Measurements from ENCODE around the gene PSAPL1.
"Not testable (repeated sequence)": the region's sequence is repeated elsewhere in the genome, so short reads cannot be mapped to it uniquely, and the experiment has no call there.

Gene PSAPL1

DNA sequence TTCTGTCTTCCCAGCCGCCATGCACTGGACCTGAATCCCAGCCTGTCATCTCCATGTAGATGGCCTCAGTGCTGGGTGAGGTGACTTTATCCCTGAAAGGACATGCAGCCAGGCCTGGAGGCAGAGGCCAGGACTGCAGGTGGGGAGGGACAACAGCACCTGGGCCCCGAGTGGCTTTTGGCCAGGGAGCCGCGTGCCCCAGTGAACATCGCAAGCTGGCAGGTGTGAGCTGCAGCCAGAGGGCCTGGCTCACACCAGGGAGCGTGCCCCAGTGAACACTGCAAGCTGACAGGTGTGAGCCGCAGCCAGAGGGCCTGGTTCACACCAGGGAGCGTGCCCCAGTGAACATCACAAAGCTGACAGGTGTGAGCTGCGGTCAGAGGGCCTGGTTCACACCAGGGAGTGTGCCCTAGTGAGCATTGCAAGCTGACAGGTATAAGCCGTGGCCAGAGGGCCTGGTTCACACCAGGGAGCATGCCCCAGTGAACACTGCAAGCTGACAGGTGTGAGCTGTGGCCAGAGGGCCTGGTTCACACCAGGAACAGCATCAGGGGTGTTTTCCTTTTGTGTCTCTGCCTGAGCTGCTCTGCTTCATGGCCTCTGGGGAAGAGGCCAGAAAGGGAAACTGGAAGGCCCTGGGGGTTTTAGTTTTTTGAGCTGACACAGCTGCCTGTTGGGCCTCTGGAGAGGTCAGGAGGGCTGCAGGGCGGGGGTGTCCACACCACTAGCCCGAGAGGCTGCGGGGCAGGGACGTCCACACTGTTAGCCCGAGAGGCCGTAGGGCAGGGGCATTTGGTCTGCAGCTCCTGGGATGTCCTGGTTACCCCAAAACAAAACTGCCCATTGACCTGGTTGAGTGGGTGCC is 22.7 kb upstream of the PSAPL1 start:
- no peak for DNase-seq

DNA sequence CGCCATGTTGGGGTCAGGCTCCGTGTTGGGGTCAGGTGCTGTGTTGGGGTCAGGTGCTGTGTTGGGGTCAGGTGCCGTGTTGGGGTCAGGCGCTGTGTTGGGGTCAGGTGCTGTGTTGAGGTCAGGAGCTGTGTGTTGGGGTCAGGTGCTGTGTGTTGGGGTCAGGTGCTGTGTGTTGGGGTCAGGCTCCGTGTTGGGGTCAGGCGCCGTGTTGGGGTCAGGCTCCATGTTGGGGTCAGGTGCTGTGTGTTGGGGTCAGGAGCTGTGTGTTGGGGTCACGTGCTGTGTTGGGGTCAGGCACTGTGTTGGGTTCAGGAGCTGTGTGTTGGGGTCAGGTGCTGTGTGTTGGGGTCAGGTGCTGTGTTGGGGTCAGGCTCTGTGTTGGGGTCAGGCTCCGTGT is 18.1 kb upstream of the PSAPL1 start:
- not testable (repeated sequence) for DNase-seq

DNA sequence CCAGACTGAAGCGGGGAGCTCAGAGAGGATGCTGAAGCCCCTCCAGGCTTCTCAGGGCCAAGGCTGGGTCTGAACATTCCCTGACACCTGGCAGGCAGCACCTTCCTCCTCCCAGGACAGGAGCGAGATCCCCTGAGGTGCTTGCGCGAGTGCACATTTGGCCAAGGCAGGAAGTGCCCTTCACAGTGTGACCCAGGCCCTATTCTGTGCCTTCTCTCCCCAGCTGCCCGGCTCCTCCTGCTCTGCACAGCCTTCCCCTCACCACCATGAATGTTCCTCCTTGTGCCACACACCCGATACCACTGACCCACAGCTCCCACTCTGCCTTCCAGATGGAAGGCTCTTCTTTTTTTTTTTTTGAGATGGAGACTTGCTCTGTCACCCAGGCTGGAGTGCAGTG is 17.1 kb upstream of the PSAPL1 start:
- no peak for DNase-seq

DNA sequence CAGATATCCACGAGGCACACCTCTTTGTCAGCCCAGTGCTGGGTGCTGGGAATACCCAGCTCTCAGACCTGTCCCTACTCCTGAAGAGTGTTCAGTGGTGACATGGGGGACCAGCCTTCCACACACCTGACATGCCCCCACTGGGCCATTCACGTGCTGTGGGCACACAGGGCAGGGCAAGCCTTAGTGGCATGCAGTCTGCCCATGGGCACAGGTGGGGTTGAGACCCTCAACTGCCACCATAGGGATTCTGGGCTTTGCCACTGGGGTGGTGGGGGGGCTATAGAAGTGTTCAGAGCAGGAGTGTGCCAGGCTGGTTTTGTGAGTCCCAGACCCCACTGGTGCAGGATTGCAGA is 16.7 kb upstream of the PSAPL1 start:
- DNase-seq = no peak

DNA sequence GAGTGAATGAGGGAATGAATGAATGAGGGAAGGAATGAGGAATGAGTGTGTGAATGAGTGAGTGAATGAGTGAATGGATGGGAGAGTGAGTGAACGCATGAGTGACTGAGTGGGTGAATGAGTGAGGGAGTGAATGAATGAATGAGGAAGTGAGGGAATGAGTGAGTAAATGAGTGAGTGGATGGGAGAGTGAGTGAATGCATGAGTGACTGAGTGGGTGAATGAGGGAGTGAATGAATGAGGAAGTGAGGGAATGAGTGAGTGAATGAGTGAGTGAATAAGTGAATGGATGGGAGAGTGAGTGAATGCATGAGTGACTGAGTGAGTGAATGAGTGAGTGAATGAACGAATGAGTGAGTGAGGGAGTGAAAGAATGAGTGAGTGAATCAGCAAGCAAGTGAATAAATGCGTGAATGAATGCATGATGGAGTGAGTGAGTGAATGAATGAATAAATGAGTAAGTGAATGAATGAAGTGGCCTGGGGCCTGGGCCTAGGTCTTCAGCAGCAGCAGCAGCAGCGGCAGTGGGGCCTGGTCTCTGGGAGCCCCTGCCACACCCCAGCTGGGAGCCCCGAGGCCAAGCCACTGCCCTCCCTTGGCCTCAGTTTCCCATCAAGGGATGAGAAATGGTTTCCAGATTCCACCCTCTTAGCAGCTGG is 16.2 kb upstream of the PSAPL1 start:
- DNase-seq = no peak

DNA sequence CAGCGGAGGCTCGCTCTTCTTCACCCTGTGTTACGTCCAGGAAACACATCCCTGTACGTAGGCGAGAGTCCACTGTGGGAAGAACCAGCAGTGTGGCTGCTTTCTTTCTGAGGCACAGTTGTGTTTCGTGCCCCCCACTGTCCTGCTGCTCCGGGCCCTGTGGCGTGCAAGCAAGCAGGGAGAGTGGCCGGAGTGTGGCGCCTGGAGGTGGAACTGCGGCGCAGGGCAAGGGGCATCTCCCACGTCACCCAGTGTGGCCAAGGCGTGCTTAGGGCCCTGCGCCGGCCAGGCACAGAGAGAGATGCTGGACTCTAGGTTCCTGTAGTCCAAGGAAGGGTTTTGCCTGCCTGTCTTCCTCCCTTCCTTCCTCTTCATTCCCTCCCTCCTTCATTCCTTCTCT is 13.3 kb upstream of the PSAPL1 start:
- DNase-seq = no peak

DNA sequence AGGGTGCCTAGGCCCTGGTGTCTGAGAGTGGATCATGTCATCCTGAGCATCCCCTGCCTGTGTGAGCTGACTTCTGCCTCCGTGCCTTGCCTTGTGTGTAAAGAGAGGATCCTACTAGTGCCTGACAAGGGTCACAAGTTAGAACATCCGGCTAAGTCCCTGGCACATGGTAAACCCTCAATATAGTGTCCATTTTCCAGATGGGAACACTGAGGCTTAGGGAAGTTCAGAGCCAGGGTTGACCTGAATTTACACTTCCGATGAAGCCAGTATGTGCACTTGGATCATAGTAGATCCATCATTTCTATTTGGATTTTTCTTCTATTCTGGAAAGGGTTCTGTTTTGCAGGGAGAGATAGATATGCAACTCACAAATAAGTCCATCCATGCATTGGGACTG is 12.5 kb upstream of the PSAPL1 start:
- no peak for DNase-seq

DNA sequence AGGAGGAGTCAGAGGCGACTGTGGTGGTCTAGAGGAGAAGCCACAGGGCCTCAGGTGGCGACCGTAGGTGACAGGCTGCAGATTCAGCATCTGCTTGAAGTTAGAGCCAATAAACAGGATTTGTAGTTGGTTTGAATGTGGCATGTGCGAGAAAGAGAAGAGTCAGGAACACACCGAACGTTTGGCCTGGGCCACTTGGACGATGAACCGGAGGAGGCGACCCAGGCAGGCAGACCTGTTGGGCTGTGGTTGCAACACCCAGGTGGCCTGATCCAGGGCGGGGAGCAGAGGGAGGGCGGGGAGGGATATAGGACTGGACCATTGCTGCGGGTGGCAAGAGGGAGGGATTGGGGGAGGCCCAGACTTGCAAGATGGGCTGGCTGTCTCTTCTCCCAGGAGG is 10.0 kb upstream of the PSAPL1 start:
- no peak for DNase-seq

DNA sequence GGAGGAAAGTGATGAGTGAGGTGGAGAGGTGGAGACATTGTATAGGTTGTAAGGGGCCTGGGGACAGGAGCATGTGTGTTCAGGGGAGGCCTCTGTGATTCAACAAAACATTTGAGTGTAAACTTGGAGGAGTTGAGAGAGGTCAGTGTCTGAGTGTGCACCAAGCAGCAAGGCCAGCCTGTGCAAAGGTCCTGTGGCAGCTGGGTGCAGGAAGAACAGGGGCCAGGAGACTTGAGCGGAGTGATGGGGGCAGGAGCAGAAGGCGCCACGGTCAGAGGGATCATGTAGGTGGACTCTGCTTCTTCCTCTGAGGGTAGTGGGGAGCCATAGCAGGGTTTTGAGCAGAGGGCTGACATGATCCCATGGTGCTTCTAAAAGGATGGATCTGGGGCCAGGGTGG is 9.6 kb upstream of the PSAPL1 start:
- no peak for DNase-seq

DNA sequence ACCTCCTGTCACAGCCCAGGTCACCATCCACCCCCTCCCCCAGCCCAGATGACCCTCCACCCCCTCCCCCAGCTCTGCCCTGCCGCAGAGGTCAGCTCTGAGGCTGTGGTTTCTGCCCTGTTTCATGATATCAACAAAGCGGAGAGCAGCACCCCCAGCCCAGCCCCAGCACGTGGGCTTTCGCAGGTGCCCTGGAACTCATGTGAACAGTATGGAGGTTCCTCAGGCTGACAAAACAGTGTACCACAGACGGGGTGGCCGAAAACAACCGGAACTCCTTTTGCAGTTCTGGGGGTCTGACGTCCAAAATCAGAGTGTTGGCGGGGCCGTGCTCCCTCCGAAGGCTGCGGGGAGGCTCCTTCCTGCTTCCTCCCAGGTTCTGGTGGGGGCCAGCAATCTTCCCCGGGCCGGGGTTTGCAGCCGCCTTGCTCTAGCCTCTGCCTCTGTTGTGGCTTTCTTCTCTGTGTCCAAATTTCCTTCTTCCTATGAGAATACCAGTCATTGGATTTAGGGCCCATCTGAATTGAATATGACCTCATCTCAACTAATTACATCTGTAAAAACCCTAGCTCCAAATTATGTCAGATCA is 7.9 kb upstream of the PSAPL1 start:
- DNase-seq = no peak

DNA sequence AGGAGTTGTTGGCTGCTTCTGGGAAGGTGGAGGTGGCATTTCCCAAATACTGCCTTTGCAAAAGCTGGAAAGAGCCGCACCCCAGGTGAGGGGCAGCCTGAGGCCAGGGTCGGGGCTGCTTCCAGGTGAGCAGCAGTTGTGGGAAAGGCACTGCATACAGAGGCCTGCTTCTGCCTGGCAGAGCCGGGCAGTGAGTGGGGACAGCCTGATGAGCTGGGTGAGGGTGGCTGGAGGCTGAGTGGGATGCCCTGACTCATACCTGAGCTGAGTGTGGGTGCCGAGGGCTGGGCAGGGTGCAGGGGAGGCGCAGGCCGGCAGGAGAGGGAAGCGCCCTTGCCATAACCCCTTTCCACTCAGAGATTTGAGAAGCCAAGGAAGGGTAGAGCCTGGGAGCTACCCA is 6.5 kb upstream of the PSAPL1 start:
- no peak for DNase-seq

DNA sequence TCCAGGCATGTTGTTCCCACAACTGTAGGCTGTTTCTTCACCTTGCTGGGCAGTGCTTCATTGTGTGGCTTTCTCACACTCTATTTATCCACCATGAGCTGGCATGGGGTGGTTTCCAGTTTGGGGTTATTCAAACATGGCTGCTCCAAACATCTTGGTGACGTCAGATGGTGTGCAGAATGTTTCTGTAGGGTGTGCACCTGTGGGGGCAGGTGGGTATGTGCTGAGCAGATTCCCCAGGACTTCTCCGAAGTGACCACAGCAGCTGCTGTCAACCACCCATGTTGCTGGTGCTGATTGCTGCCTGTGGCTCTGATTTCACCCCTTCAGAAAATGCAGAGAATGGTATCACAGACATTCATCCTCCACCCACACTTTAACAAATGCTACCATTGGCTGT is 5.0 kb upstream of the PSAPL1 start:
- no peak for DNase-seq

DNA sequence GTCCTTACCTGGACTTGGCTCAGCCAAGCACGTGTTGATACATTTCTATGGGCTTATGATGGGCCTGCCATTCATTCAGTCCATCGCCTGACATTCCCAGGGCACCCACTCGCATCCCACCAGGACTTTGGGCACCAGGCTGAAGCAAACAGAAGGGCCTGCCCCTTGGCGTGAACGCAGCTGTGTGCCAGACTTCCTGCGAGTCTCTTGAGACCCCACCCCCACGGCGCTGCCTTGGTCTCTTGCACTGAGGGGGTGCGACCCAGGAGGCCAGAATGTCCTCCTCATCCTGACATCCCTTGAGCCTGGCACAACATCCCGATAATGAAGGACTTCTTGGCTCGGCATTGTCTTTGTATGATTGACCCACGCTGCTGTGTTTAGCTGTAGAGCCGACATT is 1.5 kb upstream of the PSAPL1 start:
- no peak for DNase-seq

DNA sequence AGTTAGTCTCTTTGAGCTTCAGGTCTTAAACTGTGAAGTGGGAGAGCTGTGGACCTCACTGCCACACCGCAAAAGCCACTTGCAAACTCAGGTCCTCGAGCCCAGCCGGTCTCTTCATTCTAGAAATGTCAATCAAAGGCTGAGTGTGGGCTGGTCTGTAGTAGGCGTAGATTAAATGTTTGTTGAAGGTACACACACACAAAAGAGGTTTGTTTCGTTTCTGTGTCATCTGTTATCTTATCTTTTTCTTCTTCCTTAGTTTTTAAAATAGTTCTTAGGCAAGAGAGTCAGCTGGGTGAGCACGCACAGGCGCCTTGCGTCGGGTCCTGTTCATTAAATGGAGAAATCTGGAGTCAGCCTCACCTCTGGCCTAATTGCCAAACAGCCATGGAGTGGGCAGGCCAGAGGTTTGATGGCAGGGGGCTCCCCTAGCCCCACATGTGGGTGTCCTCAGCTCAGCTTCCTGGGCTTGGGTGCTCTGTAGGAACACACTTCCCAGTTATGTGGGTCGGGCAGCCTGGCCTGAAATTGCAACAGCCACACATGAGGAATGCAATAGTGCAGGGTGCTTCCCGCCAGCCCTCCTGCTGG is 836 bp upstream of the PSAPL1 start:
- no peak for DNase-seq

DNA sequence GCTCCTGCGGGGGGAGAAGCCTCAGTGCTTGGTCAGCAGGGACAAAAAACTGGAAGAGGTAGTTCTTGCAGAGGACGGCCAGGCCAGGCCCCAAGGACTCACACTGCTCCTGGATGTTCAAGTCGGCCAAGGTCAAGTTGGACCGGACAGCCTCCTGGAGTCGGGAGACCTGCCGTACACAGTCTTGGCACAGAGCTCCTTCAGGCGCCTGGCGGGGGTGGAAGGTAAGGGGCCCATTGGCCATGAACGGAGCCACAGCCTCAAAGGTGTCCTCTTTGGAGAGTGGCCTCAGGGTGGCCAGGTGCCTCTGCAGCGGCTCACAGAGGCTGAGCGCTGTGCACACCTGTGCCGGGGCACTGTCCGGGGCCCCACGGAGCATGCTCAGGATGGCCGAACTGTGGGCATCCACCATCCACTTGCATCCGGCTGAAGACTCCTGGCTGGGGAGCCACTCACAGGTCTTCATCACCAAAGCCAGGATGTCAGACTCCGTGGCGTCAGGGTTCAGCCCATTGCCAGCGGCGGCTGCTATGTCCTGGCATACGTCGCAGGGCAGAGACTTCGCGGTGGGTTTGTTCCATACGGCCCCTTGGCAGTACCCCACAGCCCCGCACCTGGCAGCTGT is 477 bp downstream of the PSAPL1 start:
- DNase-seq = no peak

DNA sequence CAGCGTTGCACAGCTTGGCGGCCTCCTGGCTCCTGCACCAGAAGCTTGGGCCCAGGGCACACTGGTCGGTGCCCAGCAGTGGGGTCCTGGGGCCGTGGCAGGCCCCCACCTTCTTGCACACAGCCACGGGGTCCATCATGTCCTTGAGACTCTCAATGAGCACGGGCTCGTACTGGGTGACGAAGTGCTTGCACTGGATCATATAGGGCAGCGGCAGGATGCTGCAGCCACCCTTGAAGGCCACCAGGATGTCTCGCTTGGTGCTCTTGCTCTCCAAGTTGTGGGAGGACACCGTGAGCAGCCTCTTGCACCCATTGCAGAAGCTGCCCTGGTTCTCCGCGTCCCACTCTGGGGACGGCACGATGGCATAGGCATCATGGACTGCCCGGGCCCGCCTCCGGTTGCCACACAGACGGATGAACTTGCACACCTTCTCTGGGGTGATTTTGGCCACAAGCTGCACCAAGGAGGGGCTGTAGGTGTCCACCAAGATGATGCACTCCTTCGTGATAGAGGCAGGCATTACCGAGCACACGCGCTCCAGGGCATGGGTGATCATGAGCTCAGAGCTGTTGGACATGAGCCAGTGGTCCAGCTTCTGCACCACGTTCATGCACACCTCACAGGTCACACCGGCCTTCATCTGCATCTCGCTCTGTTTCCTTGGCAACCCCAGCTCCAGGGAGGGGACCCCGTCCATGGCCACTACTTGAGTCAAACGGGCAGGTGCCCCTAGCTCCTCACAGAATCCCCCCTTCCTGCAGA is 1.2 kb downstream of the PSAPL1 start:
- no peak for DNase-seq

DNA sequence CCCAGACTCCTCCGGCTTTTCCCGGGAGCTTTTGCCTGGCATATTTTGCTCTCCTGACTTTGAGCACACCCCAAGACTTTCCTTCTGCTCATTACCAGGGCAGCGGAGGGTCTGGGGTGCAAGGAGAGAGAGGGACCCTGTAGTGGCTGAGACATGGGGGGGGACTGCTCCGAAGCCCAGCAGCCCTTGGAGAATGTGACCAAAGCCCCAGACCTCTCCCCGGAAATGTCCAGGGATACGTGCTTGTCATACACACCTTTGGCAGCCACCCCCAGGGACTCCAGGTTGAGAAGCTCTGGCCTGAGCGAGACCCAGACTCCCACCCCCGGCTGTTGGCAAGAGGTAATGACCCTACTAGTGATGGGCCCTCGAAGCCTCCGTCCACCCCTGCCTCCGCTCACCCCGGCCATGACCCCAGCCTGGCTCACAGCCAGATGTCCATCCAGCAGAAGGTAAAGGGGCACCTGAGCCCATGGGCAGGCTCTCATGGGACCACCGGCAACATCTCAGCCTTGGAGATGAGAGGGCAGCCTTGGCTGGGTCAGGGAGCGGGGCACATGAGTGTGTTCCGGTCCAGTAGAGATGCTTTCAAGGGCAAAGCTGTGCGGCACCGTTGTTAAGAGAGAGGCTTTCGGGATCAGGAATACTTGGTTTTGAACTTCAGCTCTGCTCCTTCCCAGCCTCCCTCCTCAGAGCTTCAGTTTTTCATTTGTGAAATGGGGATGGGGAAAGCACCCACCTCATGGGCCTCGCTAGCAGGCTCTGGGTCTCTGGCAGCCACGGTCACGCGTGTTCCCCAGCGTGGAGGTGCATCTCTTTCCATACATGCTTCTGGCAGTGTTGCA is 2.0 kb downstream of the PSAPL1 start:
- no peak for DNase-seq

DNA sequence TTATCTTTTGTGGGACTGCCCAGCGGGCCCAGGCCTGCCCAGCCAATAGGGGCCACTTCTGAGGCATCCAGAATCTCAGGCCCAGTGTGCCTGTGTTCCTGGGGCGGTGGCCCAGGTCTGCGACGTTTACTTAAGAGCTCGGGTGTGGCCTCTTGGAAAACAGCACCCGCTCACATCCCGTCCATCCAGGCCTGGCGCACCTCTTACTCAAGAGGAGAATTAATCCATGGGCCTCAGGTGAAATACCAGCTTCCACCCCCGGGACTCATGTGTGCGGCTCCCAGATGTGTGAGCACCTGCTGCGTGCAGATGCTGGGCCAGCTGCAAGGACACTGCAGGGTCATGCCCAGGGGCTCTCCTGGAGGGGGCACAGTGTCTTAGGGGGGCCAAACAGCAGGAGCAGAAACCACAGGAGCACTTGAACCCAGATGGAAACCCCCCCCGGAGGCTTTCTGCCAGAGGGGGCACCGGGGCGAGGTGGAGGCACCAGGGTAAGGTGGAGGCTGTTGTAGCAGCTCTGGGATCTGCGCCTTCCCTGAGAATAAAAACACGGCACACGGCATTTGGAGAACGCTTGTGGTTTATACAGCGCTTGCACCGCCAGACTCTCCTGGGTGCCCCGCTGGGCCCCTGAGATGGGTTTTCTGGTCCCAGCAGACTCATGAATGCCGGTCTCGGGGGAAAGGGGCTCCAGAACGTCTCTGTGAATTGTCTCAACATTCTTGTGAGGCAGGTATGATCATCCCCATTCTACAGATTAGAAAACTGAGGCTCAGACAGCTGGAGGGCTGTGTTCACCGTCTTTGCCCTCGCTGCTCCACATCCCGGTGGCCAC is 2.8 kb downstream of the PSAPL1 start:
- DNase-seq = no peak

DNA sequence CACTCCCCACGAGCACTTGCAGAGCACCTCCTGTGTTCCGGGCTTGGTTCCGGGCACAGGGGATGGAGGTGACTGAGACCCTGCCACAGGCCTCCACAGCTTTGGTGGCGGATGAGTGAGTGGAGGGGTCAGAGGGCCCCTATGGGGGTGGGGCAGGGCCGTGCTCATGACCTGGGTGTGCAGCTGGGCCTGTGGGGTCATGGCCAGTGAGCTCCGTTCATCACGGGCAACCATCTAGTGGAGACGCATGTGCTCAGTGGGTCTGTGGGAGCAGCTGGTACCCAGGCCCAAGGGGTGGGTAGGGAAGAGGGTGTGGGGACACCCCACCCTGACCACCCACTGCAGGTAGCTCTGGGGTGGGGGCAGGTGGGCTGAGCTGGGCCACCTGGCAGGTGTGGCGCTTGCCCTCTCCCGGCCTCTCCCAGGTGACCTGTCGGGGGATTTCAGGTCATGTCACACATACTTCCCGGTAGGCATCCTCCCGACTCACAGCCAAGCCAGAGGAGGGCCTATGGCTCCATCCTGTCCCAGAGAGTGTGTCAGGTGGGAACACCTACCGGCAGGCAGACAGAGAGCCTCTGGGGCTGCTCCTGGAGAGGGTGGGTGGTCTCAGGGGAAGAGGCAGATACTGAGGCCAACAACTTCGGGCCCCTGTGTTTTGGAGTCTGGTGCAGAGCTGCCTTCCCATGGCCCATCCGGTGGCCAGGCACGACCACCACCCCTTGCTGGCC is 3.6 kb downstream of the PSAPL1 start:
- no peak for DNase-seq

DNA sequence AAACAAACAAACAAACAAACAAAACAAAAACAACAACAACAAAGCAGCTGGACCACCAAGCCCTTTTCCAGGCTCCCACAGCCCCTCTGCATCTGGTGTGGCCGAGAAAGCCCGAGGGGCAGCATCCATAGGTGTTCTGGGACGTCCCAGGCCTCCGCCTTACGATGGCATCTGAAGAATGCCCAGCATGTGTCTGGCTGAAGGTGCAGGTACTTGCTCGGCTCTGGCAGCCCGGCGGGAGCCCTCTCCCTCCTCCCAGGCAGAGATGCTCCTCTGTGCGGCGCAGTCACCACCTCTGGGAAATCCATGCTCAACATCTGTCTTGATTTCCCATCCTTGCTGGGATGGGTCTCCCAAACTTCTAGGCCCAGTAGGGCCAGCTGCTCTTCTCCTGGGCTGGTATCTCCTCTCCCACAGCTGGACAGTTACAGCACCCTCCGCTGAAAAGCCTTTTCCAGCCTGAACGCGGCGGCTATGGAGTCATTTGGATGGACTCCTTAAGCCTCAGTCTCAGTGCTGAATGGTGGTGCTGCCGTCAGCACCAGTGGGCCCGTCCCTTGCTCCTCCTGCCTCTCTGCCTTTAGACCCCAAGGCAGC is 4.3 kb downstream of the PSAPL1 start:
- no peak for DNase-seq

Measured in SHP77 treated with DMSO at 0.1 percent for 48 hours (cell line).